ENCODE results near the gene KRTAP3-1.
A peak's percentile ranks its signal among the peaks of the same experiment; 100 is the strongest.
"Not testable (repeated sequence)": the region's sequence is repeated elsewhere in the genome, so short reads cannot be mapped to it uniquely, and the experiment has no call there.

KRTAP3-1 gene

GRCh38 chr17:41013606-41014005 lies 4.7 kb upstream of the KRTAP3-1 start:
- peak; percentile 5 for DNase-seq

GRCh38 chr17:41013181-41013580 lies 4.3 kb upstream of the KRTAP3-1 start:
- DNase-seq: peak; percentile 48

GRCh38 chr17:41012326-41013120 lies 3.6 kb upstream of the KRTAP3-1 start:
- no peak for DNase-seq

GRCh38 chr17:41010441-41010840 lies 1.5 kb upstream of the KRTAP3-1 start:
- DNase-seq: no peak

- DNase-seq: no peak
These were observed 1.0 kb upstream of the KRTAP3-1 start for GRCh38 chr17:41009936-41010335.

GRCh38 chr17:41009301-41009760 lies 403 bp upstream of the KRTAP3-1 start:
- DNase-seq: no peak

- no peak for DNase-seq
These were observed 4.5 kb downstream of the KRTAP3-1 start for GRCh38 chr17:41004397-41004796.

GRCh38 chr17:41003926-41004325 lies 5.0 kb downstream of the KRTAP3-1 start:
- no peak for DNase-seq

- DNase-seq: peak; percentile 74
These were observed 6.1 kb downstream of the KRTAP3-1 start for GRCh38 chr17:41002814-41003213.

- DNase-seq: no peak
These were observed 7.1 kb downstream of the KRTAP3-1 start for GRCh38 chr17:41001795-41002194.

GRCh38 chr17:40999563-40999962 lies 9.4 kb downstream of the KRTAP3-1 start, which contains the start of gene KRTAP3-2:
KRTAP3-2 (minus strand) TSS chr17:40999906; CDS start chr17:40999853, 53 bp downstream.
- not testable (repeated sequence) for DNase-seq

- DNase-seq: no peak
These were observed 11.6 kb downstream of the KRTAP3-1 start for GRCh38 chr17:40997361-40997760.

GRCh38 chr17:40996829-40997228 lies 12.1 kb downstream of the KRTAP3-1 start:
- peak; percentile 9 for DNase-seq

GRCh38 chr17:40995116-40995515 lies 13.8 kb downstream of the KRTAP3-1 start:
- DNase-seq: no peak

- no peak for DNase-seq
These were observed 15.1 kb downstream of the KRTAP3-1 start, which contains the start of gene KRTAP3-3 for GRCh38 chr17:40993839-40994238. KRTAP3-3 (minus strand) TSS chr17:40994164; CDS start chr17:40994097, 67 bp downstream.

- DNase-seq: no peak
These were observed 15.8 kb downstream of the KRTAP3-1 start for GRCh38 chr17:40993084-40993483.

GRCh38 chr17:40992666-40993065 lies 16.3 kb downstream of the KRTAP3-1 start:
- DNase-seq: no peak

- no peak for DNase-seq
These were observed 22.0 kb downstream of the KRTAP3-1 start for GRCh38 chr17:40986920-40987319.

- no peak for DNase-seq
These were observed 24.7 kb downstream of the KRTAP3-1 start, which contains the start of gene KRT40 for GRCh38 chr17:40984226-40984625. KRT40 (minus strand) TSS chr17:40984326; CDS start chr17:40984273, 53 bp downstream.

GRCh38 chr17:40981115-40981514 lies 27.8 kb downstream of the KRTAP3-1 start:
- no peak for DNase-seq

- DNase-seq: no peak
These were observed 28.3 kb downstream of the KRTAP3-1 start for GRCh38 chr17:40980596-40980995.

- DNase-seq: no peak
These were observed 28.8 kb downstream of the KRTAP3-1 start for GRCh38 chr17:40980117-40980516.

GRCh38 chr17:40978575-40979151 lies 30.3 kb downstream of the KRTAP3-1 start:
- DNase-seq: no peak

GRCh38 chr17:40975516-40975915 lies 33.4 kb downstream of the KRTAP3-1 start:
- no peak for DNase-seq
